PC-9 (cell line): ENCODE results near the gene DPPA5. TPM values are rescaled to one million over a fixed set of nuclear protein-coding genes. Genes with fewer than 3 reads are reported as not detected.

ENCODE experiments used
- BruUV-seq: library from RNA; stranded (reverse); fragments of 400-500 nt; replicated peaks from 2 replicates; lab custom pipeline; 2021; lab: Mats Ljungman, UMichigan
- CTCF ChIA-PET: fragments of 300-600 bp; sonication (Branson Sonifier 250); formaldehyde crosslinking; loops from one replicate; lab custom pipeline; 2022; ENCODE audit warnings: antibody characterized with exemption; lab: Charles Lee
- POLR2A ChIA-PET: fragments of 300-600 bp; sonication (Branson Sonifier 250); formaldehyde crosslinking; loops from one replicate; lab custom pipeline; 2022; ENCODE audit warnings: antibody characterized with exemption; ENCODE audit not compliant: unreplicated experiment; lab: Charles Lee
- DNase-seq, 2 experiments: peaks; one replicate each; pipeline versions ENCODE4 v3.0.0 to v3.0.0-alpha.2; 2015 to 2022; ENCODE audit warnings: mixed read lengths in 1 of 2
- H2AFZ ChIP-seq: fragments of 200-600 bp; sonication (generic); 2 replicates; pipeline ENCODE4 v1.8.1; 2017; ENCODE audit warnings: antibody characterized with exemption
- H3F3A ChIP-seq: fragments of 200-600 bp; sonication (generic); 2 replicates; pipeline ENCODE4 v1.8.1; 2017; ENCODE audit warnings: antibody characterized with exemption, mild to moderate bottlenecking, low read depth; ENCODE audit not compliant: insufficient read depth
- H3K27ac ChIP-seq: fragments of 200-600 bp; sonication (generic); 2 replicates; pipeline ENCODE4 v1.6.1; 2016; ENCODE audit warnings: mixed run types
- H3K27me3 ChIP-seq: fragments of 200-600 bp; sonication (generic); 2 replicates; pipeline ENCODE4 v1.6.1; 2016; ENCODE audit warnings: low read depth, mixed run types; ENCODE audit not compliant: insufficient read depth
- H3K36me3 ChIP-seq: fragments of 200-600 bp; sonication (generic); 2 replicates; pipeline ENCODE4 v1.6.1; 2016; ENCODE audit warnings: low read depth, mixed run types
- H3K4me1 ChIP-seq: fragments of 200-600 bp; sonication (generic); replicated peaks from 2 replicates; pipeline ENCODE4 v1.6.1; 2016; ENCODE audit warnings: mixed run types; ENCODE audit not compliant: insufficient read depth
- H3K4me2 ChIP-seq: fragments of 200-600 bp; sonication (generic); 2 replicates; pipeline ENCODE4 v1.6.1; 2017; ENCODE audit warnings: mixed run types
- H3K4me3 ChIP-seq: fragments of 200-600 bp; sonication (generic); 2 replicates; pipeline ENCODE4 v1.6.1; 2016; ENCODE audit warnings: mixed run types
- H3K79me2 ChIP-seq: fragments of 200-600 bp; sonication (generic); 2 replicates; pipeline ENCODE4 v1.6.1; 2017; ENCODE audit warnings: low read depth, mixed run types
- H3K9me2 ChIP-seq: fragments of 200-600 bp; sonication (generic); 2 replicates; pipeline ENCODE4 v1.8.1; 2017; ENCODE audit warnings: mild to moderate bottlenecking; ENCODE audit not compliant: insufficient read depth
- H3K9me3 ChIP-seq: fragments of 200-600 bp; sonication (generic); 2 replicates; pipeline ENCODE4 v1.8.1; 2016; ENCODE audit warnings: low read depth; ENCODE audit not compliant: insufficient read depth
- H4K20me1 ChIP-seq: fragments of 200-600 bp; sonication (generic); 2 replicates; pipeline ENCODE4 v1.8.1; 2017; ENCODE audit not compliant: insufficient read depth
- CTCF ChIP-seq: fragments of 200-600 bp; sonication (generic); conservative IDR thresholded peaks from 2 replicates; pipeline ENCODE4 v1.6.1; 2017; ENCODE audit warnings: mixed run types, antibody characterized with exemption, mild to moderate bottlenecking, moderate library complexity
- EZH2 ChIP-seq: fragments of 200-600 bp; sonication (generic); IDR thresholded peaks from 2 replicates; pipeline ENCODE4 v1.8.0; 2017; ENCODE audit warnings: antibody characterized with exemption, low read depth
- intact Hi-C: fragments of 100-400 bp; cut with micrococcal nuclease; formaldehyde crosslinking; loops from one replicate; pipeline ENCODE4 v1.10.0; 2022; ENCODE audit not compliant: unreplicated experiment
- total RNA-seq: library from RNA; stranded (reverse); gene quantifications from 2 replicates; pipeline ENCODE4 v1.2.3, GENCODE V29; 2021

DPPA5 gene
- total RNA-seq, 1 experiment from 2014 or later, result not detected

- Histone ChIP-seq H2AFZ (no peak overlapping the region), H3K4me1 (0 out of 2 replicates have a peak, but pooled peaks cover 8% of the 10 kb centered on the region), H3K9me2 (no peaks in the 10 kb centered on the region), H4K20me1 (no peaks in the 10 kb centered on the region), H3K4me3 (no peak overlapping the region), H3K27ac (no peak overlapping the region), H3F3A (no peaks in the 10 kb centered on the region), H3K27me3 (no peaks in the 10 kb centered on the region), H3K79me2 (no peaks in the 10 kb centered on the region), H3K9me3 (no peaks in the 10 kb centered on the region), H3K4me2 (no peak overlapping the region), H3K36me3 (no peaks in the 10 kb centered on the region)
- no peak for DNase-seq
- CTCF ChIA-PET, result interaction anchor here (0.6 kb wide), 1 partner anchor 49 kb away, joined by 3 read pairs; no protein-coding TSS in a partner anchor
- no TSS peak for BruUV-seq
- intact Hi-C loops, result no loop called here
- no peak for TF ChIP-seq CTCF
- no peak for TF ChIP-seq EZH2
- POLR2A ChIA-PET, result no interaction called here
Measured at GRCh38 chr6:73340048-73340447, 14.0 kb downstream of the DPPA5 start.

GRCh38 chr6:73339340-73339739, 14.7 kb downstream of the DPPA5 start:
- intact Hi-C loops, result no loop called here
- DNase-seq, result peak in 1 of 2 experiments; percentile 8
- BruUV-seq, result no TSS peak
- no peaks in the 10 kb centered on the region for H3K9me3 ChIP-seq
- H3K79me2 ChIP-seq, result no peaks in the 10 kb centered on the region
- TF ChIP-seq CTCF, result no peak
- no peak for TF ChIP-seq EZH2
- no peaks in the 10 kb centered on the region for H3K36me3 ChIP-seq
- ChIA-PET CTCF (no interaction called here), POLR2A (interaction anchor here (0.5 kb wide), 1 partner anchor 9 kb away, joined by 4 read pairs; no protein-coding TSS in a partner anchor)
- H2AFZ ChIP-seq, result no peak overlapping the region; the same call in 1 of the 2 replicates
- H3F3A ChIP-seq, result no peaks in the 10 kb centered on the region
- no peak overlapping the region for H3K27ac ChIP-seq
- H3K4me2 ChIP-seq, result no peak overlapping the region
- H3K4me3 ChIP-seq, result no peak overlapping the region
- no peaks in the 10 kb centered on the region for H3K9me2 ChIP-seq
- no peaks in the 10 kb centered on the region for H3K27me3 ChIP-seq
- 0 out of 2 replicates have a peak, but pooled peaks cover 8% of the 10 kb centered on the region for H3K4me1 ChIP-seq
- no peaks in the 10 kb centered on the region for H4K20me1 ChIP-seq

- intact Hi-C loops, result no loop called here
- no peaks in the 10 kb centered on the region for H3K27me3 ChIP-seq
- TF ChIP-seq EZH2 (no peak), CTCF (no peak)
- H4K20me1 ChIP-seq, result no peaks in the 10 kb centered on the region
- no TSS peak for BruUV-seq
- ChIA-PET CTCF (interaction anchor here (0.6 kb wide), 1 partner anchor 875 kb away, joined by 3 read pairs; no protein-coding TSS in a partner anchor), POLR2A (interaction anchor here (0.6 kb wide), 1 partner anchor 271 kb away, joined by 7 read pairs; no protein-coding TSS in a partner anchor)
- H3K4me3 ChIP-seq, result no peak overlapping the region
- no peaks in the 10 kb centered on the region for H3K36me3 ChIP-seq
- no peaks in the 10 kb centered on the region for H3K9me3 ChIP-seq
- H3K4me1 ChIP-seq, result no peaks in the 10 kb centered on the region
- H3K27ac ChIP-seq, result no peak overlapping the region
- H2AFZ ChIP-seq, result no peak overlapping the region
- H3K79me2 ChIP-seq, result no peaks in the 10 kb centered on the region
- no peak overlapping the region for H3K4me2 ChIP-seq
- no peaks in the 10 kb centered on the region for H3F3A ChIP-seq
- H3K9me2 ChIP-seq, result no peaks in the 10 kb centered on the region
- no peak for DNase-seq
Measured at GRCh38 chr6:73329201-73329600, 24.9 kb downstream of the DPPA5 start.
